GM21825 (cell line): ENCODE measurements around the gene ZNF552.
"Not testable (repeated sequence)": the region's sequence is repeated elsewhere in the genome, so short reads cannot be mapped to it uniquely, and the experiment has no call there.

Experiments
- ATAC-seq: cut with Tn5 transposase; IDR thresholded peaks from one replicate; pipeline ENCODE4 v1.9.1; 2021; ENCODE audit warnings: mild to moderate bottlenecking, moderate library complexity; ENCODE audit not compliant: unreplicated experiment

Gene ZNF552

GRCh38 chr19:57814505-57815246, at the start of gene ZNF552:
ZNF552 (minus strand) TSS chr19:57814913; CDS start chr19:57814743, 170 bp downstream.
- peak; percentile 69 for ATAC-seq

DNA sequence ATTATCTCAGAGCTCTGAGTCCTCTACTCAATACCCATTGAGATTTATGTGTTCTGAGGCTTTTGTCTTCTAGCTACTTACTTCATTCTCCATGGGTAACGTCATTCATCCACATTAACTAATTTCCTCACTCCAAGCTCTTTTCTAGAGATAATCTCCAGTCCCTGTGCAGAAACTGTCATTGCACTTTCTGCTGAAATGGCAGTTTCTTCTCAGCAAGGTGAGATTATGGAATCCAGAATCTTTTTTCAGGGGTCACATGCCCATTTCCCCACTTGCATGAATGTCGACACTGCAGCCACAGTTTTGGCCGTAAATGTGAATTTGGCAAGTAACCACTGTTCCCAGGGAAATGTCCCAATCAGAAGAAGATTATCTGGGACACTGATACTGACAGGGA, 47.6 kb upstream of the ZNF552 start:
- not testable (repeated sequence) for ATAC-seq

- ATAC-seq: not testable (repeated sequence)
These were observed 39.4 kb upstream of the ZNF552 start for GRCh38 chr19:57854117-57854516.

DNA sequence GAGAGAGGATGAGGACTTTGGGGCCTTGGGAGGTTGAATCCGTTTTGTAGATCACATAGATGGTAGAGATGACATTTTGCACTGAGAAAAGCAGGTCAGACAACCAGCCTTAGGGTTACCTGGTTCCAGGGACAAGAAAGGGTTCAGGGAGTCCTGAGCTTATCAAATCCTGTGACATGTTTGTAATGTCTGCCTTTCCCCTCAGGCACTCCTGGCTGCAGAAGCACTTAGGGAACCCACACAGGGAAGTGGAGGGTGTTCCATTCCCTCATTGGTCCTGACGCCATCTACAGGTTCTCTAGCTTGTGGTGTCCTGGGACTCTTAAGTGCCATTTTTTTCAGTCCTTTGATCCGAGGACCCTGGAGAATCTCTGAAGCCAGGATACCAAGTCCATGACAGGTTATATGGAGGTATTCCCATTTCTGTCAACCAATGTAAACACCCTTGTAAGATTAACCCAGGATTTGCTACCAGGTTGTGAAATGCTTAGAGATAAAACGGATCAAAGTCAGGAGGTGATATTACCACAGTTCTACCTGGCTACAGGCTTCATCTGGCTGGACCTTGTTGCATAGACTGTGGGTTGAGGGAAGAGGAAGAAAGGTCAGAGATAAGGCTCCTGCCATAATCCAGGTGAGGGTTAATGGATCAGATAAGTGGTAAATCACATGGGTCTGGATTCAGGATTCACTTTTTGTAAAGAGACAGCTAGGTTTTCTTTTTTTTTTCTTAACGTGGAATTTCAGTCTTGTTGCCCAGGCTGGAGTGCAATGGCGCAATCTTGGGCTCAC, 37.3 kb upstream of the ZNF552 start:
- not testable (repeated sequence) for ATAC-seq

GRCh38 chr19:57850553-57851017, 35.9 kb upstream of the ZNF552 start:
- no peak for ATAC-seq

DNA sequence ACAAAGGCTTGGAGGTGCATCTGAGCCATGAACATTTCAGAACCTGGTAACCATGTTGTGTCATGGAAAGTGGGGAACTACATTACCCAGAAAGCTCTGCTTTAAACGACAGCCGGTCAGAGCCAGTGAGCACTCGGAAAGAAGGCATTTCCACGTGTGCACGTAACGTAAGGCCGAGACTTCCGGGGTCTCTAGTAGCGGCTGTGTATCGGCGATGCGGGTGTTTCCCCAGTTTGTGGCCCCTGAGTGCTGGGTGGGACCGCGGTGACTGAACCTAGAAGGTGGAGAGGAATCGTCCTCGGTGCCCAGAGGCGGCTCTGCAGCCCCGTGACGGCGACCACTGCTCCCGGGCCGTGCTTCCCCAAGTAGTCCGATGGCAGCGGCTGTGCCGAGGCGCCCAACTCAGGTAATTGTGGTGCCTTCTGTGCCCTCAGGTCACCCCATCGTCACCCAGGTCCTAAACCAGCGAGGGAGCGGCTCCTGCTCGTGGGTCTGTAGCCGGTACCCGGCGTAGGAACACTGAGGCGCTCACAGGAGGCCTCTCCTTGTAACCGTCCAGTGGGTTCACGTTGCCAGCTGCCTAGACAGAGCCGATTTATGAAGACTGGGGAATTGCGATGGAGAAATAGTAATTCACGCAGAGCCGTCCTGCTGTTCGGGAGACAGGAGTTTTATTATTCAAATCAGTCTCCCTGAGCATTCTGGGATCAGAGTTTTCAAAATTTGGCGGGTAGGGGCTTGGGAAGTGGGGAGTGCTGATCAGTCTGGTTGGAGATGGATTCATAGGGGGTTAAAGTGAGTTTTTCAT, 35.2 kb upstream of the ZNF552 start, which contains the start of gene ZNF587:
Gene ZNF587, plus strand, starts transcription at position 194 of the 808 bp plus-strand sequence. Its CDS starts 180 bp downstream, at position 374.
- peak; percentile 95 for ATAC-seq

DNA sequence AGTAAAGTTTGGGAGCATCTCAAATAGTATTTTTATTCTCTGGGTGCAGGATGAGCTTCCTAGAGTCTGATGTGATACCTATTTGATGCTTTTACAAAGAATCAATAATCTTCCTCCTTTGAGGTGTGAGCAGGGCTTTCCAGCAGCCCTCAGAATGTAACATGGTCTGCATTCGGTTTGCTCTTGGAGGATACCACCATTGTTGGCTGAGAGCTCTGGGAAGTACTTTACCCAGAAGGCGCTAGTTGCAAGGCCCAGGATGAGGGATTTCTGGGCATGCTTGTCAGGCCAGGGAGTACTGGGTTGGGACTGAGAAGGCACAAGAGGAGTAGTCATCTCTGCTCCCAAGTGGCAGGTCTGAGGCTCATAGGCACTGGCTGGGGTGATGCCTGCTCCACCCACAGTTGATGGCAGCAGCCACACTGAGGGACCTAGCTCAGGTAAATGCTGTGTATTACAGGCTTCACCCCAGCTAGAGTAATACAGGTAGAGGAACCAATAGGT, 34.5 kb upstream of the ZNF552 start:
- ATAC-seq: peak; percentile 20

- not testable (repeated sequence) for ATAC-seq
These were observed 32.5 kb upstream of the ZNF552 start for GRCh38 chr19:57847164-57847563.

DNA sequence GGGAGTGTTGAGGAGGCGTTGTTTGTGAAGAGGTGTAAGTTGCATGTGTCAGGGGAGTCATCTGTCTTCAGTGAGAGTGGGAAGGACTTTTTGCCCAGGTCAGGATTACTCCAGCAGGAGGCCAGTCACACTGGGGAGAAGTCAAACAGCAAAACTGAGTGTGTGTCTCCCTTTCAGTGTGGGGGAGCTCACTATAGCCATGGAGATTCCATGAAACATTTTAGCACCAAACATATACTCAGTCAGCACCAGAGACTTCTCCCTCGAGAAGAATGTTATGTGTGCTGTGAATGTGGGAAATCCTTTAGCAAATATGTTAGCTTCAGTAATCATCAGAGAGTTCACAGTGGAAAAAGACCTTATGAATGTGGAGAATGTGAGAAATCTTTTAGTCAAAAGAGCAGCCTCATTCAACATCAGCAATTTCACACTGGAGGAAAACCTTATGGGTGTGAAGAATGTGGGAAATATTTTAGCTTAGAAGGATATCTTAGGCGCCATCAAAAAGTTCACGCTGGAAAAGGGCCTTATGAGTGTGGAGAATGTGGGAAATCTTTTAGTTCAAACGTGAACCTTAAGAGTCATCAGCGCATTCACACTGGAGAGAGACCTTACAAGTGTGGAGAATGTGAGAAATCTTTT, 26.5 kb upstream of the ZNF552 start:
- ATAC-seq: no peak

GRCh38 chr19:57838622-57839191, 24.0 kb upstream of the ZNF552 start:
- ATAC-seq: not testable (repeated sequence)

GRCh38 chr19:57836991-57837390, 22.3 kb upstream of the ZNF552 start:
- not testable (repeated sequence) for ATAC-seq

- no peak for ATAC-seq
These were observed 15.4 kb upstream of the ZNF552 start, which contains the start of gene ZNF587B for GRCh38 chr19:57830071-57830602. ZNF587B (plus strand) TSS chr19:57830299; CDS start chr19:57830529, 230 bp downstream.

- no peak for ATAC-seq
These were observed 14.6 kb upstream of the ZNF552 start for GRCh38 chr19:57829316-57829715.

GRCh38 chr19:57825511-57825910, 10.8 kb upstream of the ZNF552 start:
- ATAC-seq: no peak

GRCh38 chr19:57823608-57824007, 8.9 kb upstream of the ZNF552 start:
- not testable (repeated sequence) for ATAC-seq

DNA sequence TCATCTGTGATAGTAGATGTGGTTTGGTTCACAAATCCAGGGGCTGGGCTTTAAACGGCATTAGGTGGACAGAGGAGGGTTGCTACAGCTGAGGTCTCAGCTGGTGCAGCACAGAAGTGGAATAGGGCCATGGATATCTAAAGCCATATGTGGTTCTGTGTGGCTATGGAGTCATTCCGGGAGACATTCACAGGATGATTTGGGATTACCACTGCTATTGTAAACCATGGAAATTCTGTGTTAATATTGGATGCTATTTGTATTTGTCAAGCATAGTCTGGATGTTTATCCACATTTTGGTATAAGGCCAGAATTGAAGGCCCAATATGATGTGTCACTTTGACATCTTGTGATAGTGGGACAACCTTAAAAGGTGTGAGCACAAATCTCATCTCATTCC, 8.4 kb upstream of the ZNF552 start:
- not testable (repeated sequence) for ATAC-seq

DNA sequence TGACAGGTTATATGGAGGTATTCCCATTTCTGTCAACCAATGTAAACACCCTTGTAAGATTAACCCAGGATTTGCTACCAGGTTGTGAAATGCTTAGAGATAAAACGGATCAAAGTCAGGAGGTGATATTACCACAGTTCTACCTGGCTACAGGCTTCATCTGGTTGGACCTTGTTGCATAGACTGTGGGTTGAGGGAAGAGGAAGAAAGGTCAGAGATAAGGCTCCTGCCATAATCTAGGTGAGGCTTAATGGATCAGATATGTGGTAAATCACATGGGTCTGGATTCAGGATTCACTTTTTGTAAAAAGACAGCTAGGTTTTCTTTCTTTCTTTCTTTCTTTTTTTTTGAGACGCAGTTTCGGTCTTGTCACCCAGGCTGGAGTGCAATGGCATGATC, 6.8 kb upstream of the ZNF552 start:
- ATAC-seq: not testable (repeated sequence)

DNA sequence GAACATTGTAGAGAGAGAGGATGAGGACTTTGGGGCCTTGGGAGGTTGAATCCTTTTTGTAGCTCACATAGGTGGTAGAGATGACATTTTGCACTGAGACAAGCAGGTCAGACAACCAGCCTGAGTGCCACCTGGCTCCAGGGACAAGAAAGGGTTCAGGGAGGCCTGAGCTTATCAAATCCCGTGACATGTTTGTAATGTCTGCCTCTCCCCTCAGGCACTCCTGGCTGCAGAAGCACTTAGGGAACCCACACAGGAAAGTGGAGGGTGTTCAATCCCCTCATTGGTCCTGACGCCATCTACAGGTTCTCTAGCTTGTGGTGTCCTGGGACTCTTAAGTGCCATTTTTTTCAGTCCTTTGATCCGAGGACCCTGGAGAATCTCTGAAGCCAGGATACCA, 6.4 kb upstream of the ZNF552 start:
- not testable (repeated sequence) for ATAC-seq

GRCh38 chr19:57820599-57820998, 5.9 kb upstream of the ZNF552 start:
- no peak for ATAC-seq
